B cell (primary cell): Measurements from ENCODE around the gene TSPAN17. TPM values are rescaled to one million over a fixed set of nuclear protein-coding genes. Genes with fewer than 3 reads are reported as not detected.

Experiments used
- ATAC-seq: fragments of 200-7000 bp; cut with Tn5 transposase; one replicate; pipeline ENCODE4 v1.10.0; 2021; ENCODE audit warnings: low read depth, mild to moderate bottlenecking, moderate number of reproducible peaks, moderate library complexity
- CTCF ChIA-PET: fragments of 350-600 bp; sonication (Branson Sonifier 250); formaldehyde crosslinking; loops from one replicate; lab custom pipeline; 2021; ENCODE audit warnings: antibody characterized with exemption, inconsistent platforms; lab: Charles Lee
- POLR2A ChIA-PET: fragments of 350-600 bp; sonication (Branson Sonifier 250); formaldehyde crosslinking; loops from one replicate; lab custom pipeline; 2021; ENCODE audit warnings: antibody characterized with exemption; lab: Charles Lee
- DNase-seq: peaks from one replicate; pipeline ENCODE4 v3.0.0; 2013
- H2AFZ ChIP-seq: 2 replicates; pipeline ENCODE4 v1.6.1; 2012; ENCODE audit warnings: mild to moderate bottlenecking, low read depth, low read length; ENCODE audit not compliant: insufficient read depth, poor library complexity, severe bottlenecking
- H3K27ac ChIP-seq, 2 donors: 1 replicate in 1 of 2; 2 replicates in 1 of 2; pipeline ENCODE4 v1.5.1; 2012 to 2013; ENCODE audit warnings: low read length in 2 of 2, mild to moderate bottlenecking in 2 of 2, moderate library complexity in 1 of 2
- H3K27me3 ChIP-seq, 4 experiments: fragments of 200-600 bp in 1 of 4; sonication (generic) in 1 of 4; replicated peaks in 1 of 4; 1 replicate in 2 of 4; 2 replicates in 2 of 4; pipeline versions ENCODE4 v1.6.1 to v1.7.0; 2013 to 2016; ENCODE audit warnings: low read length in 3 of 4, mild to moderate bottlenecking in 2 of 4, mixed read lengths in 1 of 4, moderate library complexity in 1 of 4; ENCODE audit not compliant: insufficient read depth in 4 of 4, control insufficient read depth in 3 of 4; ENCODE audit errors: control extremely low read depth in 1 of 4
- H3K36me3 ChIP-seq, 2 experiments: replicated peaks in 1 of 2; 1 replicate in 1 of 2; 2 replicates in 1 of 2; pipeline versions ENCODE4 v1.6.1 to v1.7.1; 2013; ENCODE audit warnings: low read length in 1 of 2; ENCODE audit not compliant: insufficient read depth in 2 of 2, control insufficient read depth in 1 of 2; ENCODE audit errors: control extremely low read depth in 1 of 2, extremely low read depth in 1 of 2
- H3K4me1 ChIP-seq, 2 donors: fragments of 200-600 bp in 1 of 2; sonication (generic) in 1 of 2; 1 replicate in 1 of 2; 2 replicates in 1 of 2; pipeline versions ENCODE4 v1.5.1 to v1.6.1; 2013 to 2017; ENCODE audit warnings: low read length in 2 of 2; ENCODE audit not compliant: control insufficient read depth in 2 of 2, insufficient read depth in 2 of 2
- H3K4me2 ChIP-seq: replicated peaks from 2 replicates; pipeline ENCODE3; 2012; ENCODE audit warnings: mild to moderate bottlenecking, low read depth, low read length; ENCODE audit not compliant: poor library complexity, severe bottlenecking
- H3K4me3 ChIP-seq, 5 experiments: fragments of 200-600 bp in 1 of 5; sonication (generic) in 1 of 5; 1 replicate in 3 of 5; 2 replicates in 2 of 5; pipeline versions ENCODE4 v1.5.1 to v1.7.0; 2011 to 2016; ENCODE audit warnings: low read length in 4 of 5, mild to moderate bottlenecking in 4 of 5, low read depth in 2 of 5, control low read depth in 1 of 5, moderate library complexity in 1 of 5; ENCODE audit not compliant: insufficient read depth in 1 of 5; ENCODE audit errors: control extremely low read depth in 1 of 5, extremely low read depth in 1 of 5
- H3K79me2 ChIP-seq: fragments of 200-600 bp; sonication (generic); one replicate; pipeline ENCODE4 v1.6.0; 2016; ENCODE audit warnings: low read length; ENCODE audit not compliant: control insufficient read depth, insufficient read depth
- H3K9ac ChIP-seq: fragments of 200-600 bp; sonication (generic); 2 replicates; pipeline ENCODE4 v1.6.1; 2017; ENCODE audit warnings: mild to moderate bottlenecking, low read length, moderate library complexity
- H3K9me3 ChIP-seq, 3 donors: one replicate each; pipeline versions ENCODE4 v1.6.1 to v1.7.1; 2013; ENCODE audit warnings: low read length in 2 of 3; ENCODE audit not compliant: control insufficient read depth in 2 of 3, insufficient read depth in 1 of 3; ENCODE audit errors: control extremely low read depth in 1 of 3
- H4K20me1 ChIP-seq: 2 replicates; pipeline ENCODE4 v1.6.0; 2012; ENCODE audit warnings: mild to moderate bottlenecking, low read length; ENCODE audit not compliant: insufficient read depth, control insufficient read depth, poor library complexity, severe bottlenecking
- H3K27ac Mint-ChIP-seq: one replicate; pipeline ENCODE4 v1.8.0; 2021; ENCODE audit warnings: mixed read lengths
- H3K27me3 Mint-ChIP-seq: one replicate; pipeline ENCODE4 v1.8.0; 2021; ENCODE audit warnings: mixed read lengths
- H3K4me1 Mint-ChIP-seq: one replicate; pipeline ENCODE4 v1.8.0; 2021; ENCODE audit warnings: mixed read lengths
- H3K4me3 Mint-ChIP-seq: one replicate; pipeline ENCODE4 v1.8.0; 2021; ENCODE audit warnings: mixed read lengths
- H3K9me3 Mint-ChIP-seq: one replicate; pipeline ENCODE4 v1.8.0; 2022; ENCODE audit warnings: mixed read lengths; ENCODE audit not compliant: insufficient read depth
- EZH2 ChIP-seq: IDR thresholded peaks from 2 replicates; pipeline ENCODE4 v1.6.1; 2012; ENCODE audit warnings: borderline replicate concordance, low read depth, mild to moderate bottlenecking, moderate library complexity, low read length; ENCODE audit not compliant: insufficient read depth, poor library complexity, severe bottlenecking
- WGBS: methylation state at CpG from one replicate; pipeline ENCODE4 v1.1.5; 2013; ENCODE audit warnings: missing lambda C conversion rate; ENCODE audit not compliant: insufficient coverage; 5-methylcytosine and 5-hydroxymethylcytosine counted together
- intact Hi-C: fragments of 100-400 bp; cut with micrococcal nuclease; formaldehyde crosslinking; loops from one replicate; pipeline ENCODE4 v1.10.0; 2022
- polyA plus RNA-seq: library from polyadenylated mRNA; depleted of rRNA; stranded (reverse); fragments of >200 nt; gene quantifications from 2 replicates; pipeline ENCODE4 v1.2.3, GENCODE V29; 2012
- total RNA-seq, 2 donors: library from RNA; stranded (reverse); fragments of 120-200 nt in 1 of 2; gene quantifications; 1 replicate in 1 of 2; 2 replicates in 1 of 2; pipeline versions ENCODE4 v1.2.3 to v1.2.4, GENCODE V29; 2013 to 2022
- TF ChIP-seq, protein P1 (sequence below): fragments of 200-600 bp; IDR thresholded peaks from one replicate; pipeline ENCODE4 v1.8.0; 2022; ENCODE audit warnings: antibody characterized with exemption, mild to moderate bottlenecking

Gene TSPAN17
- total and polyA plus RNA-seq, 2 donors (not counting 1 experiment from before 2014, with no cell fraction given) = 20.5 to 21.0 TPM

DNA sequence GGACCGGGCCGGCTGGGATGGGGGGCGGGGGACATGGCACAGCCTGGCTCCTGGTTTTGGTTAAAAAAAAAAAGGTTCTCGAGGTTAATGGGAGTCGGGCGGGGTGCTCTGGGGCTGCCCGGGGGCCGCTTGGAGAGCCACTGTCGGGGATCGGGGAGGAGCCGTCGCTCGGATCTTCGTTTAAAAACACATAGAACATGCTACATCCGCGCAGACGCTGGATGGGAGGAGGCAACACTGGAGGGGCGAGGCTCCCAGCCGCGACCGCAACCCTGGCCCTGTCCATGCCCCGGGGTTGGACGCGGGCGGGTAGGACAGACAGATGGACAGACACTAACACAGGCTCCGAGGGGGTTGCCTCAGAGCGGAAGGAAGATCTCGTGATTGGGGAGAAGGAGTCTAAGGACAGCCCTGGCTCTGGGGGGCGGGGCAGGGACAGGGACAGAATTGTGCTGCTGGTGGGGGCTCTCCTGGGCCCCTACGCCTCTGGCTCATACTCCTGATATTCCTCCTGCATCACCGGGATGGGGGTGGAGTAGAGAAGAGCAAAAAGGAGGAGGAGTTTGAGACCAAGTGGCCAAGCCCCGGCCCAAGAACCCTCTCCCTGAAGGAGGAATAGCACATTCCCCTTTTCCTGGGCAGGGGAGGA is 26.8 kb upstream of the TSPAN17 start:
- ChIA-PET POLR2A (no interaction called here), CTCF (interaction anchor here (2.1 kb wide), 1 partner anchor 41 kb away, joined by 7 read pairs; no protein-coding TSS in a partner anchor)
- DNase-seq = peak; percentile 36
- intact Hi-C loops = no loop called here
- whole genome bisulfite sequencing = 8% methylated on average over 28 of the region's 32 CpGs
- Mint-ChIP-seq H3K4me3 (peak overlapping the region; percentile 78), H3K27ac (no peak overlapping the region), H3K27me3 (peaks cover 60% of the 10 kb centered on the region), H3K4me1 (peaks cover 22% of the 10 kb centered on the region), H3K9me3 (no peaks in the 10 kb centered on the region)
- TF ChIP-seq, protein P1, sequence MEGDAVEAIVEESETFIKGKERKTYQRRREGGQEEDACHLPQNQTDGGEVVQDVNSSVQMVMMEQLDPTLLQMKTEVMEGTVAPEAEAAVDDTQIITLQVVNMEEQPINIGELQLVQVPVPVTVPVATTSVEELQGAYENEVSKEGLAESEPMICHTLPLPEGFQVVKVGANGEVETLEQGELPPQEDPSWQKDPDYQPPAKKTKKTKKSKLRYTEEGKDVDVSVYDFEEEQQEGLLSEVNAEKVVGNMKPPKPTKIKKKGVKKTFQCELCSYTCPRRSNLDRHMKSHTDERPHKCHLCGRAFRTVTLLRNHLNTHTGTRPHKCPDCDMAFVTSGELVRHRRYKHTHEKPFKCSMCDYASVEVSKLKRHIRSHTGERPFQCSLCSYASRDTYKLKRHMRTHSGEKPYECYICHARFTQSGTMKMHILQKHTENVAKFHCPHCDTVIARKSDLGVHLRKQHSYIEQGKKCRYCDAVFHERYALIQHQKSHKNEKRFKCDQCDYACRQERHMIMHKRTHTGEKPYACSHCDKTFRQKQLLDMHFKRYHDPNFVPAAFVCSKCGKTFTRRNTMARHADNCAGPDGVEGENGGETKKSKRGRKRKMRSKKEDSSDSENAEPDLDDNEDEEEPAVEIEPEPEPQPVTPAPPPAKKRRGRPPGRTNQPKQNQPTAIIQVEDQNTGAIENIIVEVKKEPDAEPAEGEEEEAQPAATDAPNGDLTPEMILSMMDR = no peak
- TF ChIP-seq EZH2 = no peak
- Histone ChIP-seq H4K20me1 (no peaks in the 10 kb centered on the region), H3K4me1 (peaks cover 24 to 29% of the 10 kb centered on the region in 2 donors), H3K79me2 (no peaks in the 10 kb centered on the region), H3K4me3 (peak overlapping the region in 1 of 5 experiments; percentile 23), H3K9ac (no peak overlapping the region), H3K4me2 (peak overlapping the region; percentile 67), H2AFZ (peak overlapping the region; percentile 55), H3K27ac (no peak overlapping the region), H3K9me3 (peaks cover 0 to 32% (median 0%) of the 10 kb centered on the region in 3 donors), H3K36me3 (no peaks in the 10 kb centered on the region), H3K27me3 (peaks cover 0 to 62% (median 34%) of the 10 kb centered on the region in 4 experiments)
- no peak for ATAC-seq

DNA sequence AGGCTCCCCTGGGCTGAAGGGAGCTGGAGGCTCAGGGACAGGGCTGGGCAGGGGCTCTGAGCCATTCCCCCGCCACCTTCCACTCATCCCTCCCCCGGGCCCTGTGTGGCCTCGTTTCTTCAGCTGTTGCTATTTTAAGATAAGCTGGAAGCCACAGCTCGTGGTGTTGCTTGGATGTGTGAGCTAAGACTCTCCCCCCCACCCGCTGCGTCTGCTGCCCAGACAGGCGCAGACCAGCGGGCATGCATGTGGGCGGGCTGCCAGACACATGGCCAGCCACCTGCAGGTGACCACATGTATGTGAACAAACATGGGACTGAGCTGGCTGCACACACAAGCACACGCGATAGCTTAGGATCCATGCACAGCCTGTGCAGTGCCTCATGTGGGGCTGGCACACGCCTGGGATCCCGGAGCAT is 25.6 kb upstream of the TSPAN17 start:
- Histone ChIP-seq H3K9ac (no peak overlapping the region), H3K27me3 (peaks cover 0 to 62% (median 34%) of the 10 kb centered on the region in 4 experiments), H3K4me1 (peaks cover 24 to 29% of the 10 kb centered on the region in 2 donors), H3K4me3 (no peak overlapping the region), H4K20me1 (no peaks in the 10 kb centered on the region), H3K36me3 (no peaks in the 10 kb centered on the region), H2AFZ (no peak overlapping the region), H3K9me3 (peaks cover 0 to 32% (median 0%) of the 10 kb centered on the region in 3 donors), H3K27ac (no peak overlapping the region), H3K79me2 (no peaks in the 10 kb centered on the region), H3K4me2 (no peak overlapping the region)
- WGBS = 70% methylated on average over 10 of the region's 13 CpGs
- CTCF ChIA-PET = interaction anchor here (1.4 to 2.1 kb wide), 3 partner anchors 9 to 48 kb away, joined by 6 to 8 read pairs (median 7); partner anchors contain the start of genes EIF4E1B and SNCB
- Mint-ChIP-seq H3K27ac (no peak overlapping the region), H3K4me3 (no peak overlapping the region), H3K4me1 (peaks cover 26% of the 10 kb centered on the region), H3K9me3 (no peaks in the 10 kb centered on the region), H3K27me3 (peaks cover 56% of the 10 kb centered on the region)
- POLR2A ChIA-PET = interaction anchor here (0.6 to 1.6 kb wide), 3 partner anchors 9 to 373 kb away, joined by 4 read pairs; partner anchors contain the start of genes EIF4E1B and SNCB
- no peak for TF ChIP-seq EZH2
- TF ChIP-seq, protein P1 = no peak
- no peak for ATAC-seq
- DNase-seq = no peak
- intact Hi-C loops = no loop called here
